Measurements from ENCODE around the gene ANAPC2. TPM values are rescaled to one million over a fixed set of nuclear protein-coding genes. Genes with fewer than 3 reads are reported as not detected.

ANAPC2 gene
- total RNA-seq, 1 experiment from 2014 or later: 49.4 TPM

DNA sequence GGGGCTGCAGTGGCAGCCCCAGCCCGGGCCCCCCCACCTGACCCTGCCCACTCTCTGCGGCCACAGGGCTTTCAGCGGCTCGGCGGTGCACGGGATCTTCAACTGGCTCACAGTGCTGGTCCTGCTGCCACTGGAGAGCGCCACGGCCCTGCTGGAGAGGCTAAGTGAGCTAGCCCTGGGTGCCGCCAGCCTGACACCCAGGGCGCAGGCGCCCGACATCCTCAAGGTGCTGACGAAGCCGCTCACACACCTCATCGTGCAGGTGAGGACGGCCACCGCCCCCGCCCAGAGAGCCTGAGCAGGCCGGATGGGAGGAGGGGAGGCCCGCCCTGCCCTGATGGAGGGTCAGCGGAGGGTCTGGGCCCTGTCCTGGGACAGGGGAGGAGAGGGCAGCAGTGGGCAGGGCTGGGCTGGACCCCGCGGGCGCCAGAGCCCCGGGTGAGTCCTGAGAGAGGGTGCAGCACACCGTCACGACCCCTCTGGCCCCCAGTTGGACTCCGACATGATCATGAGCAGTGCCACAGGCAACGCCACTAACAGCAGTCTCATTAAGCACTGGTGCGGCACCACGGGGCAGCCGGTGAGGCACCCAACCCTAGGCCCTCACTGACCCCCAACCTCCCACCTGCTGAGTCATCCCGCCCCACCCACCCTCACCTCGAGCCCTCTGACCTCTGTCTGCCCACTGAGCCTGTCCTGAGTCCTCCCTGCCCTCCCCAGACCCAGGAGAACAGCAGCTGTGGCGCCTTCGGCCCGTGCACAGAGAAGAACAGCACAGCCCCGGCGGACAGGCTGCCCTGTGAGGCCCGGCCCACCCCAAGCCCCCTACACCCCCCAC lies 45.0 kb upstream of the ANAPC2 start:
- Mint-ChIP-seq H3K4me1 (ENCODE audit: low read depth, unreplicated experiment) (peaks cover 19% of the 10 kb centered on the region), H3K27ac (ENCODE audit: unreplicated experiment) (no peak overlapping the region), H3K4me3 (ENCODE audit: low read depth, unreplicated experiment) (no peak overlapping the region), H3K9me3 (ENCODE audit: low read depth, unreplicated experiment) (no peaks in the 10 kb centered on the region), H3K36me3 (ENCODE audit: insufficient read depth, unreplicated experiment) (peaks cover 11% of the 10 kb centered on the region), H3K27me3 (ENCODE audit: unreplicated experiment) (peaks cover 17% of the 10 kb centered on the region)
- intact Hi-C loops (cut with micrococcal nuclease; ENCODE audit: unreplicated experiment): no loop called here
- DNase-seq: no peak
- TF ChIP-seq CTCF (IDR thresholded peaks at IDR 0.05; ENCODE audit: unreplicated experiment): no peak
- no TSS peak for BruUV-seq (replicated peaks)
- CTCF ChIA-PET: no interaction called here

DNA sequence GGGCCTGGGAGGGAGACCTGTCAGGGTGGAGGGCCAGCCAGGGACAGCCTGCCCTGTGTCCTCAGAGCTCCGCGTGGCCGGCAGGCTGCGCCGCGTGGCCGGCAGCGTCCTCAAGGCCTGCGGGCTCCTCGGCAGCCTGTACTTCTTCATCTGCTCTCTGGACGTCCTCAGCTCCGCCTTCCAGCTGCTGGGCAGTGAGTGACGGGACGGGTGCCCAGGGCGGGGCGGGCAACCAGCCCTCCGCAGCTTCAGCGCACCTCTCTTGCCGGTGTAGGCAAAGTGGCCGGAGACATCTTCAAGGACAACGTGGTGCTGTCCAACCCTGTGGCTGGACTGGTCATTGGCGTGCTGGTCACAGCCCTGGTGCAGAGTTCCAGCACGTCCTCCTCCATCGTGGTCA lies 44.1 kb upstream of the ANAPC2 start:
- CTCF ChIA-PET: no interaction called here
- Mint-ChIP-seq H3K27me3 (ENCODE audit: unreplicated experiment) (peaks cover 17% of the 10 kb centered on the region), H3K4me3 (ENCODE audit: low read depth, unreplicated experiment) (no peak overlapping the region), H3K36me3 (ENCODE audit: insufficient read depth, unreplicated experiment) (peaks cover 14% of the 10 kb centered on the region), H3K4me1 (ENCODE audit: low read depth, unreplicated experiment) (peaks cover 16% of the 10 kb centered on the region), H3K9me3 (ENCODE audit: low read depth, unreplicated experiment) (no peaks in the 10 kb centered on the region), H3K27ac (ENCODE audit: unreplicated experiment) (no peak overlapping the region)
- intact Hi-C loops (cut with micrococcal nuclease; ENCODE audit: unreplicated experiment): no loop called here
- TF ChIP-seq CTCF (IDR thresholded peaks at IDR 0.05; ENCODE audit: unreplicated experiment): no peak
- BruUV-seq (replicated peaks): no TSS peak
- DNase-seq: no peak

DNA sequence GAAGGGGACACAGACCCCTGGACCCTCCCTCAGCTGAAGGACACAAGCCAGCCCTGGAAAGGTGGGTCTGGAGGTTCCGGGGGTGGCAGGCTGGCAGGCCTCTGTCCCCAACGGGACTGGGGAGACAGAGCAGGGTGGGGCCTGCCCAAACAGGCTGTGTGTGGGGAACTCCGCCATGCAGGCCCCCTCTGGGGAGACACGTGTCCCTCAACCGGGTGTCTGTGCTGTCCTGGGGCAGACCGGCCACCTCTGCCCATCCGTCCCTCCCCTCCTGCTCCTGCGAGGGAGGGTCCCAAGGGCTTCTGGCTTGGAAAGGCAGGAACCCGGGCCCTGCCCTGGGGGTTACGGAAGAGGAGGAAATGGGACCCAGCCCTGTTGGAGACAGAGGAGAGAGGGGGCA lies 43.7 kb upstream of the ANAPC2 start:
- Mint-ChIP-seq H3K9me3 (ENCODE audit: low read depth, unreplicated experiment) (no peaks in the 10 kb centered on the region), H3K4me1 (ENCODE audit: low read depth, unreplicated experiment) (peaks cover 18% of the 10 kb centered on the region), H3K27ac (ENCODE audit: unreplicated experiment) (no peak overlapping the region), H3K4me3 (ENCODE audit: low read depth, unreplicated experiment) (no peak overlapping the region), H3K27me3 (ENCODE audit: unreplicated experiment) (peaks cover 17% of the 10 kb centered on the region), H3K36me3 (ENCODE audit: insufficient read depth, unreplicated experiment) (peaks cover 19% of the 10 kb centered on the region)
- no TSS peak for BruUV-seq (replicated peaks)
- intact Hi-C loops (cut with micrococcal nuclease; ENCODE audit: unreplicated experiment): no loop called here
- CTCF ChIA-PET: interaction anchor here (0.6 kb wide), 1 partner anchor 86 kb away, joined by 3 read pairs; no protein-coding TSS in a partner anchor
- TF ChIP-seq CTCF (IDR thresholded peaks at IDR 0.05; ENCODE audit: unreplicated experiment): no peak
- DNase-seq: no peak

DNA sequence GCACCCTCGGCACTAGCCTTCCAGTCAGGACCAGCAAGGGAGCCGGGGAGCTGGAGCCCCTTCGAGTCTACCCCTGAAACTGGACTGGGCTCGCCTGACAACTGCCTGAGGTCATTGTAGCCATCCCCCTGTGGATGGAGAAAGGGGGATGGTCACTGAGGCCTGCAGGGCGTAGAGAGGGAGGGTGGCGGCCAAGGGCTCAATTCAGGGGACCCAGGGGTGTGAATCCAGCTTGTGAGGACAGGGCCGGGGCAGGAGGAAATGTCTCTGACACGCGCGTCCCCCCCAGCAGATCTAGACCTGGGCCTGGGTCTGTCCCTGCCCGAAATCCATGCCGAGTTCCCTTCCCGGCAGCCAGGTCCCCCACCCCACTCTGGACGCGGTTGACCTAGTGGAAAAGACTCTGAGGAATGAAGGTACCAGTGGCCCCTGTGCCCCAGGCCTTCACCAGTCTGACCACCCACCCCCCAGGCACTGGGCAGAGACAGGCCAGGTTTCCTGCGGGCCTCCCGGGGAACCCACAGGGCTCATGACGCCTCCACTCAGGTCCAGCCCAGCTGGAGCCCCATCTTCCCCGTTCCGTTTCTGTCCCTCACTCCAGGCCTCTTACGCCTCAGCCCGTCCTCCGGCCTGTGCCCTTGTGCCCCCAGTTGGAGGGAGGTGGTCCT lies 43.1 kb upstream of the ANAPC2 start:
- peaks cover 17% of the 10 kb centered on the region for H3K27me3 Mint-ChIP-seq (ENCODE audit: unreplicated experiment)
- CTCF ChIA-PET: interaction anchor here (0.6 kb wide), 1 partner anchor 86 kb away, joined by 3 read pairs; no protein-coding TSS in a partner anchor
- peaks cover 25% of the 10 kb centered on the region for H3K36me3 Mint-ChIP-seq (ENCODE audit: insufficient read depth, unreplicated experiment)
- no peaks in the 10 kb centered on the region for H3K9me3 Mint-ChIP-seq (ENCODE audit: low read depth, unreplicated experiment)
- no peak for DNase-seq
- H3K4me3 Mint-ChIP-seq (ENCODE audit: low read depth, unreplicated experiment): no peak overlapping the region
- TF ChIP-seq CTCF (IDR thresholded peaks at IDR 0.05; ENCODE audit: unreplicated experiment): no peak
- peaks cover 22% of the 10 kb centered on the region for H3K4me1 Mint-ChIP-seq (ENCODE audit: low read depth, unreplicated experiment)
- no peak overlapping the region for H3K27ac Mint-ChIP-seq (ENCODE audit: unreplicated experiment)
- no TSS peak for BruUV-seq (replicated peaks)
- intact Hi-C loops (cut with micrococcal nuclease; ENCODE audit: unreplicated experiment): no loop called here

All from Calu3 (cell line).